Myocyte (in vitro differentiated cells): ENCODE data around the gene SLC17A7. TPM values are rescaled to one million over a fixed set of nuclear protein-coding genes. Genes with fewer than 3 reads are reported as not detected.
"Not testable (repeated sequence)": the region's sequence is repeated elsewhere in the genome, so short reads cannot be mapped to it uniquely, and the experiment has no call there.

Experiments used
- DNase-seq: peaks from one replicate; pipeline ENCODE4 v3.0.0-alpha.2; 2012; ENCODE audit warnings: low read depth
- total RNA-seq: library from RNA; depleted of rRNA; stranded (reverse); fragments of >200 nt; gene quantifications from 2 replicates; pipeline ENCODE4 v1.2.3, GENCODE V29; 2014

Gene SLC17A7
- total RNA-seq, 1 donor from 2014 or later = 0.05 TPM

DNA sequence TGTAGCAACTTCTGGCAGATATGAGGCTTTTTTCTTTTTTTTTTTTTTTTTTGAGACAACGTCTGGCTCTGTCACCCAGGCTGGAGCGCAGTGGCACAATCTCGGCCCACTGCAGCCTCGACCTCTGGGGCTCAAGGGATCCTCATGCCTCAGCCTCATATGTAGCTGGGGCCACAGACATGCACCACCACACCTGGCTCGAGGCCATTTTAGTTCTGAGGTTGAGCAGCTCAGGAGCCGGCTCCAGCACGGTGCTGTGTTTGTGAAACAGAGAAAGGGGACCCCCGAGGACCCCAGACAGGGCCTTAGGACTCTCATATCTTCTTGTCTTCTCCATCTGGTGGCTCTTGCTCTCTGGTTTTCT lies 29.3 kb upstream of the SLC17A7 start:
- no peak for DNase-seq

GRCh38 chr19:49469828-49470614 lies 28.7 kb upstream of the SLC17A7 start:
- DNase-seq = no peak

GRCh38 chr19:49468746-49469447 lies 27.6 kb upstream of the SLC17A7 start:
- peak; percentile 62 for DNase-seq

DNA sequence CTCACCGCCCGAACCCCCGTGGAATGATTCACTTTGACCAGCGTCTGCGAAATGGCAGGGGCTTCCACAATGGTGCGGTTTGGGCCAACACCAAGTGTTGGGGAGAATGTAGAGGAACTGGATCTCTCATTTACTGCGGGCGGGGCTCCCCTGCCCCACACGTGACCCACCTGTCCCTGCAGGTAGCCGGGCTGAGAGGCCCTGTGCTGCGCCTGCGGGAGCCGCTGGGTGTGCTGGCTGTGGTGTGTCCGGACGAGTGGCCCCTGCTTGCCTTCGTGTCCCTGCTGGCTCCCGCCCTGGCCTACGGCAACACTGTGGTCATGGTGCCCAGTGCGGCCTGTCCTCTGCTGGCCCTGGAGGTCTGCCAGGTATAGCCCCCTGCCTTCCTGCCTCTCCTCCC lies 26.9 kb upstream of the SLC17A7 start:
- no peak for DNase-seq

DNA sequence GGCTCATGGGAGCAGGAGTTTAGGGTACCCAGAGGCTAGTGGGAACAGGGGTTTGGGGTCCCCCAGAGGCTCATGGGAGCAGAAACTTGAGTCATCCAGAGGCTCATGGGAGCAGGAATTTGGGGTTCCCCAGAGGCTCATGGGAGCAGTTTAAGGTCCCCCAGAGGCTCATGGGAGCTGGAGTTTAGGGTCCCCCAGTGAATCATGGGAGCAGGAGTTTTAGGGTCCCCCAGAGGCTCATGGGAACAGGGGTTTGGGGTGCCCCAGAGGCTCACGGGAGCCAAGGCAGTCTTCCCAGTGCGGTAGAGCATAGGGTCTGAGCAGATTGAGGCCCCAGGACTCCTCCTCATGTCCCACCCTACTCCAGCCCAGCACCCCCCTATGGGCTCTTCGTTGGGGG lies 24.0 kb upstream of the SLC17A7 start:
- no peak for DNase-seq

GRCh38 chr19:49463960-49464740 lies 22.8 kb upstream of the SLC17A7 start:
- no peak for DNase-seq

- no peak for DNase-seq
Observed at GRCh38 chr19:49462492-49462891, 21.2 kb upstream of the SLC17A7 start.

GRCh38 chr19:49461656-49462055 lies 20.3 kb upstream of the SLC17A7 start:
- DNase-seq = no peak

- not testable (repeated sequence) for DNase-seq
Observed at GRCh38 chr19:49461130-49461529, 19.8 kb upstream of the SLC17A7 start.

GRCh38 chr19:49459388-49459787 lies 18.1 kb upstream of the SLC17A7 start:
- no peak for DNase-seq

- DNase-seq = no peak
Observed at GRCh38 chr19:49458567-49458903, 17.2 kb upstream of the SLC17A7 start.

DNA sequence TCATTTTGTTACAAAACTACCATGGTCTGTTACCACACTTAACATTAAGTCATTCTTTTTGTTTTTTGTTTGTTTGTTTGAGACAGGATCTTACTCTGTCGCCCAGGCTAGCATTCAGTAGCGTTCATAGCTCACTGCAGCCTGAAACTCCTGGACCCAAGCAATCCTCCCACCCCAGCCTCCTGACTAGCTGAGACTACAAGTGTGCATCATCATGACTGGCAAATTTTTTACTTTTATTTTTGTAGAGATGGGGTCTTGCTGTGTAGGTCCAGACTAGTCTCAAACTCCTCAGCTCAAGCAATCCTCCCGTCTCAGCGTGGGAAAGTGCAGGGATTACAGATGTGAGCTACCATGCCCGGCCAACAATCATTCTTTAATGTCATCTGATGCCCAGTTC lies 15.0 kb upstream of the SLC17A7 start:
- DNase-seq = no peak

GRCh38 chr19:49455773-49456172 lies 14.4 kb upstream of the SLC17A7 start:
- DNase-seq = no peak

DNA sequence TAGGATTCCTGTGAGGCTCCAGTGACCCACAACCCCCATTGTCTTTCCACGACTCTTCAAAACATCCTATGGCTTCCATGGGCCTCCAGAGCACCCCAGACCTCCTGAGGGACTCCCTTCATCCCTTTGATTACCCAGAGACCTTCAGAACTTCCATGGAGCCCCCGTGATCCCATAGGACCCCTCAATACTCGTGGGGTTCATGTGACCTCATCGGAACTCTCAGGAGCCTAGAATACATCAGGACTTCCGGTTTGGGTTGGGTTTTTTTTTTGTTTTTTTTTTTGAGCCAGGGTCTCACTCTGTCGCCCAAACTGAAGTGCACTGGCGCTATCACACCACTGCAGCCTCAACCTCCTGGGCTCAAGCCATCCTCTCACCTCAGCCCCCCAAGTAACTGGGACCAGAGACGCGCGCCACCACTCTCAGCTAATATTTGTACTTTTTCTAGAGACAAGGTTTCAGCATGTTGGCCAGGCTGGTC lies 12.5 kb upstream of the SLC17A7 start:
- no peak for DNase-seq

GRCh38 chr19:49453013-49453756 lies 11.9 kb upstream of the SLC17A7 start, which contains the start of gene ALDH16A1:
ALDH16A1 (plus strand) TSS chr19:49453225; CDS start chr19:49453332, 107 bp downstream.
- DNase-seq = peak; percentile 99

GRCh38 chr19:49451430-49452181 lies 10.3 kb upstream of the SLC17A7 start, which contains the start of gene PIH1D1:
PIH1D1 (minus strand) TSS chr19:49451814; CDS start chr19:49451574, 240 bp downstream.
- peak; percentile 100 for DNase-seq

GRCh38 chr19:49450405-49450804 lies 9.1 kb upstream of the SLC17A7 start:
- no peak for DNase-seq

DNA sequence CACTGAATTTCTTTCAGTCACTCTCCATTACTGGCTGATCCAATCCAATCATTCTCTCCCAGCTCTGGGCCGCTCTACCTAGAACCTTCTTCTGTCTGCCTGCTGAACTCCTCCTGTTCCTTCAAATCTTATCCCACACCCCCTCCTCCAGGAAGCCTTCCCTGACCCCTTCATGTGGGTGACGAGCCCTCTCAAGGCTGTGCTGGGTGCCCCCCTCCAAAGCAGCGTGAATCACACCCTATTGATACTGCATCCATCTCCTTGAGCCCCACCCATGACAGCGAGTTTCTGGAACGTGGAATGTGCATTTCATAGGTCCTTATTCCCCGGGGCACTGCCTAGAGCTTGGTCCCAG lies 7.1 kb upstream of the SLC17A7 start:
- DNase-seq = no peak

DNA sequence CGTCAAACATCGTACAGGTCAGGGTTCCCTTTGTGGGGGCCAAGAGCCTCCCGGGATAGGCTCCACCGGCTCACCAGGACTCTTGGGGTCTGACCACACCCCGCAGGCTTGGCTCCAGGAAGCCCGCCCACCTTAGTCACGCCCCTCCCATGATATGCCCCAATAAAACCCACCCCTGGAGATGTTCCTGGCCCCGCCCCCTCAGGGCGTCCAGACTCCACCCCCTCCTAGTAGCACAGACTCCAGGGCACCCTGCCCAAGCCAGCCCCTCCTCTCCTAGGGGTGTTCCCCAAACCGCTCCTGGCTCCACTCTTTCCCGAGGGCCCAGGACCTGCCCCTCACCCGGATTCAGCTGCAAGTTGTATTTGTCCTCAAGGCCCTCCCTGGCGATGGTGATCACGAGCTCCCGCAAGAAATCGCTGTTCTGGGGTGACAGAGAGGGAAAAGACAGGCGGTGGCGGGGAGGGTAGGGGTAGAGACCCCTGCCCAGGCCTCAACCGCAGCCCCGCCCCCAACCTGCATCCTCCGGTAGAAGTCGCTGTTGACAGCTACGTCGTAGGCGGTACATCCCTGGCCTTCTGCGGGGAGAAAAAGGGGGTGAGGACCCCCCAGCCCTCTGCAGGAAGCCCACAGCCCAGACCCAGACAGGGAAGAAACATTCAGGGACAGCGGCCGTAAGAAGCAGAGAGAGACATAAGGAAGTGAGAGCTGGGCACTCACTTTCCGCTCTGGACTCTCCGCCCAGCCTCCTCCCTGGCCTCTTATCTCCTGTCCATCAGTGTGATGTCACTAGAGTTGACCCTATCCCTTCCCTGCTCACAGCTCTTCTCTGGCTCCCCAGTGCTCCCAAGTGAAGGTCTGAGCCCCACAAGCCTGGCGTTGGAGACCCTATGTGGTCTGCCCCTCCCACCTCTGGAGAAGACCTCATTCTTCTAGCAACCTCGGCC lies 6.4 kb upstream of the SLC17A7 start:
- no peak for DNase-seq
